Measurements from ENCODE around the gene GSTA1. TPM values are rescaled to one million over a fixed set of nuclear protein-coding genes. Genes with fewer than 3 reads are reported as not detected.
"Not testable (repeated sequence)": the region's sequence is repeated elsewhere in the genome, so short reads cannot be mapped to it uniquely, and the experiment has no call there.

Gene GSTA1
- total and polyA plus RNA-seq, 8 donors: 31.5 to 125 (median 45.7) TPM

DNA sequence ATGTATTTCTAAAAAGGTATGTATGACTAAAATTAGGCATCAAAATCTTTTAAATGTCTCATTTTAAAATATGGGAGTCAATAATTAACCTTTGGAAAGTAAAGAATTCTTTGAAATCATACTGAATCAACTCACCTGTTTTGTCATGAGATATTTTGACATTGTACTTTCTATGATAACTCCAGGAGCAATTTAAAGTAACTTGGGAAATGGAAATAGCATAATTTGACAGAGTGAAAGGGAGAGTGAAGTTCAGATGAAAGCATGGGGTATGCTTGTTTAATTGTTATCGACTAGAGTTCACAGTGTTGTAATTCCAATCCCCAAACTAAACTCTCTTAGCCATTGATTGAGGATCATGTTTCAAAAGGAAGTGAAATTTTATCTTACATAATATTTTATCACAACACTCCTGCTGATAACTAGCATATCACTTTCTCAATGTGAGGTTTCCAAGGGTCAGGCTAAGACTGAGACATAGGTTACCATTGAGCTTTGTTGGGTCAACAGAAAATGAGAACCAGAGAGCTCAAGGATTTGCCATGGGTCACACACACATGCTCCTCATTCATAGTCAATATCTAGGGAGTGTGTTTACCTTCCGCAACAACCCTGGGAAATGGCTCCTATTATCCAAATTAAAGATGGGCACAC lies 2.3 kb downstream of the GSTA1 start:
- 16 to 23% methylated on average over 2 of the region's 2 CpGs for WGBS, 2 donors
- H3K9me3 ChIP-seq: no peaks in the 10 kb centered on the region
- H3K27me3 ChIP-seq: no peaks in the 10 kb centered on the region
- peak overlapping the region in 2 of 4 donors; percentile 27 to 37 for H3K27ac ChIP-seq
- DNase-seq (no peak), ATAC-seq (peak; percentile 10 to 47 (median 30)), FAIRE-seq (no peak)
- intact Hi-C loops (cut with DNase I): no loop called here
- no peak overlapping the region for H3K4me3 ChIP-seq
- TF ChIP-seq, protein P1, sequence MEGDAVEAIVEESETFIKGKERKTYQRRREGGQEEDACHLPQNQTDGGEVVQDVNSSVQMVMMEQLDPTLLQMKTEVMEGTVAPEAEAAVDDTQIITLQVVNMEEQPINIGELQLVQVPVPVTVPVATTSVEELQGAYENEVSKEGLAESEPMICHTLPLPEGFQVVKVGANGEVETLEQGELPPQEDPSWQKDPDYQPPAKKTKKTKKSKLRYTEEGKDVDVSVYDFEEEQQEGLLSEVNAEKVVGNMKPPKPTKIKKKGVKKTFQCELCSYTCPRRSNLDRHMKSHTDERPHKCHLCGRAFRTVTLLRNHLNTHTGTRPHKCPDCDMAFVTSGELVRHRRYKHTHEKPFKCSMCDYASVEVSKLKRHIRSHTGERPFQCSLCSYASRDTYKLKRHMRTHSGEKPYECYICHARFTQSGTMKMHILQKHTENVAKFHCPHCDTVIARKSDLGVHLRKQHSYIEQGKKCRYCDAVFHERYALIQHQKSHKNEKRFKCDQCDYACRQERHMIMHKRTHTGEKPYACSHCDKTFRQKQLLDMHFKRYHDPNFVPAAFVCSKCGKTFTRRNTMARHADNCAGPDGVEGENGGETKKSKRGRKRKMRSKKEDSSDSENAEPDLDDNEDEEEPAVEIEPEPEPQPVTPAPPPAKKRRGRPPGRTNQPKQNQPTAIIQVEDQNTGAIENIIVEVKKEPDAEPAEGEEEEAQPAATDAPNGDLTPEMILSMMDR (IDR thresholded peaks at IDR 0.05): no peak
- H3K36me3 ChIP-seq: no peaks in the 10 kb centered on the region
- H3K4me1 ChIP-seq: peaks cover 0 to 11% (median 8%) of the 10 kb centered on the region in 3 donors

DNA sequence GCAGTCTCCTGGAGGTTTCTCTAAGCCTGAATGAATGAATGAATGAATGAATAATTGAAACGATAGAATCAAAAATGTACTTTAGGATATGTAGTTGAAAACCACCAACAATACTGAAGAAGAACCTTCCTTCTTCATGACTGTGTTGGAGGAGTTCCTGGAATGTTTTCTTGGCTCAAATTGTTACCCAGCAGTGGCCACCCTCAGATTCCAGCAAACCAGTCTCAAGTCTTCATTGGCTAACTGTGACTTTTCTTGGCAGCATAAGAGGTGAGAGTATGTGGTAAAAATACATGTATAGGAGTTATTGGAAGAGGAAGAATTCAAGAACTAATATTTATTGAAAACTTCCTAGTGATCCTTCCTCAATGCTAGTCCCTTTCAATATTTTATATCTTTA lies 4.3 kb downstream of the GSTA1 start:
- ATAC-seq; H3K27me3 ChIP-seq; H3K4me3 ChIP-seq; H3K27ac ChIP-seq; H3K9me3 ChIP-seq; H3K36me3 ChIP-seq; intact Hi-C loops (cut with DNase I); DNase-seq; FAIRE-seq: not testable (repeated sequence)
- H3K4me1 ChIP-seq: peaks cover 0 to 11% (median 7%) of the 10 kb centered on the region in 3 donors
- 46 to 91% methylated on average over 1 of the region's 1 CpG for WGBS, 2 donors

DNA sequence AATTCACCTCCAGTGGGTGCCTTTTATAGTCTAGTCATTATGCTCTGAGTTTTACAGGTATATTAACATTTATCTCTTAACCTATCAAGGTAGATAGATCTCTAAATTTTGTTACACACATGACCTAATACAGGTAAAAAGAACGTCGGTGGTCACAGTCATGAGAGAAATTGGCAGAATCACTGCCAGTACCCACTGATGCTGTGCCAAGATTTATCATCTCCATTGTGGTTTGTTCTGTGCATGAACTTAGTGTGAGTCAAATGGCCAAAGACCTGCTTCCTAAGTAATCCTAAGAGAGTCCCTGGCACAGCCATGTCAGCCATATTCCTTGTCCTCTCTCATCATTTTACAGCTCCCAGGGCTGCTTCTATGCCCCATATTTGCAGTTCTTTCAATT lies 9.2 kb downstream of the GSTA1 start:
- intact Hi-C loops (cut with DNase I); H3K9me3 ChIP-seq; FAIRE-seq; H3K4me3 ChIP-seq; H3K27ac ChIP-seq; DNase-seq; ATAC-seq; H3K4me1 ChIP-seq; H3K27me3 ChIP-seq: not testable (repeated sequence)
- peaks cover 0 to 21% (median 0%) of the 10 kb centered on the region in 3 donors for H3K36me3 ChIP-seq
- WGBS, 2 donors: 81 to 88% methylated on average over 2 of the region's 2 CpGs

DNA sequence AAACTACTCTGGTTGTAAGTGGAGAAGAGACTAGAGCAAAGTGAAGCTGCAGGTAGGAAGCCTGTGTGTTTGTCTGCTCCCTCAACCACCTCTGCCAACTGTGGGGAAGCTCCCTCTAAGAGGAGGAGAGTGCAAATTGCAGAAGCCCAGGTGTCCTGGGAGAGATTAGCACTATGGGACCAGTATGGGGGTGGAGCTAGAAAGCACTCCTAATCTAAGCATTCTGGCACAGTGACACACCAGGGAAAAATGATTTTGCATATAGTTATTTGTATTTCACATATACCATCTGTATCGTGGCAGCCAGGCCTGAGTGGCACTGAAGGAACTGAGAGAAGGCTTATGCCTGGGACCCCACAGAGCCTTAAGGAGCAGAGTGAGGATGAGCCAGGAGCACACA lies 12.8 kb downstream of the GSTA1 start:
- intact Hi-C loops (cut with DNase I): no loop called here
- WGBS, 2 donors: 0% methylated on average over 1 of the region's 1 CpG
- no peak for ATAC-seq

DNA sequence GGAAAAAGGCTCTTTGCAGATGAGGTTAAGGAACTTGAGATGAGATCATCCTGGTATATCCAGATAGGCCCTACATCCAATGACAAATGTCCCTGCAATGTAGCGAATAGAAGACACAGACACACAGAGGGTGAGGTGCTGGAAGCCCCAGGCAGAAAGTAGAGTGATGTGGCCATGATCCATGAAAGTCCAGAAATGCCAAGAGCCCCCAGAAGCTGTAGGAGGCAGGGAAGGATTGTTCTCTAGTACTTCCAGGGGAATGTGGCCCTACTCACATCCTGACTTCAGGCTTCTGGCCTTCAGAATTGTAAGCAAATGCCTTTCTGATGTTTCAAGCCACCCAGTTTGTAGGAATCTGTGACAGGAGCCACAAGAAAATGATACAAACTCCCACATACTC lies 14.0 kb downstream of the GSTA1 start:
- peaks cover 3 to 20% (median 17%) of the 10 kb centered on the region in 3 donors for H3K4me1 ChIP-seq
- DNase-seq; H3K4me3 ChIP-seq; FAIRE-seq; H3K9me3 ChIP-seq; ATAC-seq; intact Hi-C loops (cut with DNase I); H3K27me3 ChIP-seq: not testable (repeated sequence)
- WGBS, 2 donors: 89 to 90% methylated on average over 1 of the region's 1 CpG
- H3K36me3 ChIP-seq: peaks cover 0 to 21% (median 0%) of the 10 kb centered on the region in 3 donors
- H3K27ac ChIP-seq: peak overlapping the region in 1 of 4 donors; percentile 7

More for the DNA sequence above, 12.8 kb downstream of the GSTA1 start:
- FAIRE-seq (no peak), DNase-seq (no peak)
- H3K9me3 ChIP-seq: no peaks in the 10 kb centered on the region
- peaks cover 0 to 21% (median 0%) of the 10 kb centered on the region in 3 donors for H3K36me3 ChIP-seq
- peaks cover 3 to 20% (median 17%) of the 10 kb centered on the region in 3 donors for H3K4me1 ChIP-seq
- TF ChIP-seq, protein P1 (IDR thresholded peaks at IDR 0.05): no peak
- peak overlapping the region in 1 of 4 donors; percentile 27 for H3K27ac ChIP-seq
- H3K27me3 ChIP-seq: no peaks in the 10 kb centered on the region
- H3K4me3 ChIP-seq: no peak overlapping the region

DNA sequence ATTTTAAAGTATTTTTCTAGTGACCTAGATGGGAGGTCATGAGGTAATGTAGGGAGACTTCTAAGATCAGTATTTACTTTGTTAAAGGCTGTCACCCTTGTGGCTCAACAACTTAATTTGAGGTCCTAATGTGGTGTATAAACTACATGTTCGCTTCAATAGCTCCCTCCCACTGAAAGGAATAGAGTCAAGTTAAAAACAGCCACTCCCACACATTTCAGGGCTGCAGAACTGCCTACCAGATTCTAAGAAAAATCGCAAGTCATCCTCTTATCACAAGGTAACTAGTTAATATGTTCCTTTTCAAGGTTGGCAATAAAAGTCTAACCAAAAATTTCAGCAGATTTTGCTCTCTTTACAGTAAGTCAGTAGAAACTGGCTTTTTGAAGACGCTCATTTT lies 15.1 kb downstream of the GSTA1 start:
- no peaks in the 10 kb centered on the region for H3K27me3 ChIP-seq
- 11 to 12% methylated on average over 3 of the region's 3 CpGs for WGBS, 2 donors
- H3K4me1 ChIP-seq: peaks cover 3 to 20% (median 17%) of the 10 kb centered on the region in 3 donors
- H3K27ac ChIP-seq: peak overlapping the region in 3 of 4 donors; percentile 39 to 74 (median 70)
- DNase-seq (peak in 3 of 6 donors; percentile 23 to 40 (median 33)), ATAC-seq (peak; percentile 69 to 88 (median 85)), FAIRE-seq (no peak)
- H3K36me3 ChIP-seq: peaks cover 0 to 12% (median 0%) of the 10 kb centered on the region in 3 donors
- intact Hi-C loops (cut with DNase I): no loop called here
- H3K4me3 ChIP-seq: peak overlapping the region in 1 of 4 donors; percentile 22
- no peaks in the 10 kb centered on the region for H3K9me3 ChIP-seq
- TF ChIP-seq, protein P1 (IDR thresholded peaks at IDR 0.05): no peak

All from pancreas (tissue), 10 donors.